SH-SY5Y (cell line): ENCODE results near the gene OTOF.

Experiments
- GATA2 ChIP-seq: IDR thresholded peaks from 2 replicates; pipeline ENCODE4 v1.6.1; 2011; ENCODE audit warnings: mild to moderate bottlenecking, low read depth, low read length
- GATA3 ChIP-seq: IDR thresholded peaks from 2 replicates; pipeline ENCODE4 v1.6.1; 2011; ENCODE audit warnings: low read depth, mild to moderate bottlenecking, low read length, moderate library complexity

DNA sequence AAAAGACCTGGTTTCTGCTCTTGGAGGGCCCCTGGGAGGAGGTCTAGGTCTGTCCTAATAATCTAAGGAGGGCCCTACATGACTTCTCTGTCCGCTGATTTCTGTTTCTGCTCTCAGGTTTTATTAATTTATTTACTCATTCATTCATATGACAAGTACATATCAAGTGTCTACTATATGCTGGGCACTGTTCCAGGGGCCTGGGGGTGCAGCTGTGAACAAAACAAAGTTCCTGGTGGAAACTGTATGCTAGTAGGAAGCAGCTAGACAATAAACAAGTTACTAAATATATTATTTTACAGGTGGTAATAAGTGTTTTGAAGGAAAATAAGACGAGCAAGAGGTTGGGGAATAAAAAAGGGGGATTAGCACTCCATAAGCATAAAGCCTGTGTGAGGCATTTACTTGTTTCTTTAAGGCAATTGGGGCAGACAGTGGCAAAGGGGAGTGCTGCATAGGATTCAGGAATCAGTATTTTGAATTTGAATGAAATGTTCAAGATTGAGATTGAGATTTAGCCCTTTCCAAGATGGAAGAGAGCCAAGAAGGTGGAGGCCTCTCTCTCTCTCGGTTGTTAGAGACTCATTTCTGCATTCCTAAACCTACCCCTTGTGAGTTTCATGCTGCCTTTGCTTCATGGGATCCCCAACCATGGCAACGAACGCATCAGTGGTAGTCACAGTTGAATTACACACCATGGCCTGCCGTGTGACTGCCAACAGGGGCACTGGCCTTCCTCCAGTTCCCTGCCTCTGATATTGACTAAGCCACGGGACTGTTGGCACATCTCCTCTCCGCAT lies 47.9 kb downstream of the OTOF start:
- TF ChIP-seq GATA3 (no peak), GATA2 (no peak)
